Bronchial epithelial cell (primary cell): ENCODE results near the gene ERBB4. TPM values are rescaled to one million over a fixed set of nuclear protein-coding genes. Genes with fewer than 3 reads are reported as not detected.

Experiments
- DNase-seq: peaks from one replicate; pipeline ENCODE4 v3.0.0-alpha.2; 2010; ENCODE audit warnings: low read depth
- FAIRE-seq: peaks from 2 replicates; lab custom pipeline; 2011; peaks lifted over from hg19 to GRCh38; lab: Jason Lieb, UNC
- H3K27me3 ChIP-seq: 2 replicates; pipeline ENCODE4 v1.5.1; 2011; ENCODE audit warnings: low read length; ENCODE audit not compliant: control insufficient read depth, insufficient read depth
- H3K36me3 ChIP-seq: 2 replicates; pipeline ENCODE4 v1.5.1; 2011; ENCODE audit warnings: low read length; ENCODE audit not compliant: control insufficient read depth, insufficient read depth
- H3K4me3 ChIP-seq: 2 replicates; pipeline ENCODE4 v1.5.1; 2011; ENCODE audit warnings: mild to moderate bottlenecking, low read depth, low read length, control low read depth
- total RNA-seq: library from RNA; depleted of rRNA; stranded (reverse); fragments of >200 nt; gene quantifications from 2 replicates; pipeline ENCODE4 v1.2.1, GENCODE V29; 2014
- TF ChIP-seq, protein P1 (sequence below): IDR thresholded peaks from 2 replicates; pipeline ENCODE4 v1.5.1; 2011; ENCODE audit warnings: mild to moderate bottlenecking, moderate library complexity, low read length, control low read depth, inconsistent platforms; ENCODE audit not compliant: insufficient read depth, severe bottlenecking

ERBB4 gene
- total RNA-seq, 1 donor from 2014 or later: under 0.01 TPM

DNA sequence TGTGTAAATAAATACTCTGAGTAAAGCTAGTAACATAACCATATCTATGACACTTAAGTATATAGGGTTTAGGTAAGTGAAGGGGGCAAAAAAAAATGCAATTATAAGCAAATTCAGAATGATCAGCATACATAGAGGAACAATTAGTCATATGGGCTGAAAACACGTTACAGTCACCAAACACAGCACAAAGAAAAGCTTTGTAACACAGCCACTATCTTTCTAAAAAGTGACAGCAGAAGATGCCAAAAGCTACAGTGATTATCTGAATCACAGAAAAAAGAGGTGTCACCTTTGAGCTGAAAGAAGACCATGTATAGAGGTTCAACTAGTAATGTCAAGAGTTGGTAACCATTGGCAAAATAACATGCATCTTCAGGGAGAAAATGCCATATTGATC, 115.5 kb downstream of the ERBB4 start:
- TF ChIP-seq, protein P1, sequence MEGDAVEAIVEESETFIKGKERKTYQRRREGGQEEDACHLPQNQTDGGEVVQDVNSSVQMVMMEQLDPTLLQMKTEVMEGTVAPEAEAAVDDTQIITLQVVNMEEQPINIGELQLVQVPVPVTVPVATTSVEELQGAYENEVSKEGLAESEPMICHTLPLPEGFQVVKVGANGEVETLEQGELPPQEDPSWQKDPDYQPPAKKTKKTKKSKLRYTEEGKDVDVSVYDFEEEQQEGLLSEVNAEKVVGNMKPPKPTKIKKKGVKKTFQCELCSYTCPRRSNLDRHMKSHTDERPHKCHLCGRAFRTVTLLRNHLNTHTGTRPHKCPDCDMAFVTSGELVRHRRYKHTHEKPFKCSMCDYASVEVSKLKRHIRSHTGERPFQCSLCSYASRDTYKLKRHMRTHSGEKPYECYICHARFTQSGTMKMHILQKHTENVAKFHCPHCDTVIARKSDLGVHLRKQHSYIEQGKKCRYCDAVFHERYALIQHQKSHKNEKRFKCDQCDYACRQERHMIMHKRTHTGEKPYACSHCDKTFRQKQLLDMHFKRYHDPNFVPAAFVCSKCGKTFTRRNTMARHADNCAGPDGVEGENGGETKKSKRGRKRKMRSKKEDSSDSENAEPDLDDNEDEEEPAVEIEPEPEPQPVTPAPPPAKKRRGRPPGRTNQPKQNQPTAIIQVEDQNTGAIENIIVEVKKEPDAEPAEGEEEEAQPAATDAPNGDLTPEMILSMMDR: no peak
- no peak for DNase-seq

DNA sequence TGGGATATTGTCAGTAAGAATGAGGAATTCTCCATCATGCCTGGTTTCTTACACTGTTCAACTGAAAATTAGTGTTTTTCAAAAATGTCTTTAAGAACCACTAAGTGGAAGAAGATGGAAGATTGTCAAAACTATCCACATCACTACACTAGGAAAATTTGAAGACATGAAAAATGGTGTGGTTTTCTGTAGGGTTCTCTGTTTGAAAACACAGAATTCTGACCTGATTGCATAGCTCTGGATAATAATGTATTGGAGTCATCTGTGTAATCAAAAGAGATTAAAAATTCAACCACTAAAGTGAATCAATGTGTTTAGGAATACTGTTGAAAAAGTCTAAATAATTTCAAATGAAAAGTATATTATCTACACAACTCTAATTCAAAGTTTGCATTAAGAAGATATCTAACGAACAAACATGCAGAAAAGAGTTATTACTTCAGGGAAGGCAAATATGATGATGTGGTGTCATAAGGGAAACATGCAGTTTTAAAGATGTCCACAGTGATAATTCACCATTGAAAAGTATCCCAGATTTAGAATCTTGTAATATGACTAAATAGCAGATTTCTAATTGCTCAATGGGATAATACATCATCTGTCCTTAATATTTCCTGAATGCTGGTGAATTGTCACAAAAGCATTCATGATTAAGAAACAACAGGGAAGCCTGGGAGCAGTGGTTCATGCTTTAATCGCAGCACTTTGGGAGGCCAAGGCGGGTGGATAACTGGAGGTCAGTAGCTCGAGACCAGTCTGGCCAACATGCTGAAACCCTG, 116.9 kb downstream of the ERBB4 start:
- Histone ChIP-seq H3K4me3 (no peak overlapping the region), H3K36me3 (no peaks in the 10 kb centered on the region), H3K27me3 (no peaks in the 10 kb centered on the region)
- FAIRE-seq: no peak
- DNase-seq: peak; percentile 41
- TF ChIP-seq, protein P1: no peak

More for the DNA sequence above, 115.5 kb downstream of the ERBB4 start:
- H3K4me3 ChIP-seq: no peak overlapping the region
- H3K36me3 ChIP-seq: no peaks in the 10 kb centered on the region
- no peak for FAIRE-seq
- H3K27me3 ChIP-seq: no peaks in the 10 kb centered on the region

DNA sequence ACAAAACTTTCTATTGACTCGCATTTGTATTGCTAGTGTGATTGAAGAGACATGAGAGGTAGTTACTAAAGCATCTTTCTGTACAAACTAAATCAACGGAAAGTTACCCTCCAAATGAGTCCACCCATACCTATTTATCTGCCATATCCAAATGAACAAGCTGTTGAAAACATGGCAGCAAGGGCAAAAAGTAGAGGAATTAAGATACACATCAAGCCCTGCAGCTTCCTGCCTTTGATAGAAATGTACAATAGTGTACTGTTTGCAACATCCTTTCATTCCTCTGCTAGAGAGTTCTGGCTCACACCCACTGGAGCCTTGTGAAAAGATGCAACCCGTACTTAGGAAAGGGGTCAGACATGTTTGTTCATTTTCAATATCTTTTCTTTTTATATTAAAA, 122.5 kb downstream of the ERBB4 start:
- no peak overlapping the region for H3K4me3 ChIP-seq
- no peak for FAIRE-seq
- TF ChIP-seq, protein P1: no peak
- no peaks in the 10 kb centered on the region for H3K36me3 ChIP-seq
- no peak for DNase-seq
- H3K27me3 ChIP-seq: no peaks in the 10 kb centered on the region

DNA sequence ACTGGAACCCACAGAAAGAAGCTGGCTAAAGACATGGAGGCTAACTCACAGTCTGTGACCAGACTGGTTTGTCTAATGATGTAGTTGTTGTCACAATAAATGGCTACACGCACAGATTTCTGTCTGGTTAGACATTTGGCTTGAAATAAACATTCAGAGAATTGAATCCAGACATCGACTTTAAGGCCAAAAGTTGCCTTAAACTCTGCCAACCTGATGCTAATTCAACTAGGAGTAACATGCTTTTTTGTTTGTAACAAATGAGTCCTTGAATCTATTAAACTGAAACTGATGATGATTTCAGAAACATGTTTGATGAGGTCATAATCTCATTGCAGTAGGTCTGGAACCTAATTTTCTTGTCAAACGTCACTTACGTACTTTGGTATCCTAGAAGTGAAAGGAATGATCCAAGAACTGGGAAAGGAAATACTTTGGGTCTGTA, 123.8 kb downstream of the ERBB4 start:
- DNase-seq (no peak), FAIRE-seq (no peak)
- H3K4me3 ChIP-seq: no peak overlapping the region
- H3K27me3 ChIP-seq: no peaks in the 10 kb centered on the region
- H3K36me3 ChIP-seq: no peaks in the 10 kb centered on the region
- TF ChIP-seq, protein P1: no peak

DNA sequence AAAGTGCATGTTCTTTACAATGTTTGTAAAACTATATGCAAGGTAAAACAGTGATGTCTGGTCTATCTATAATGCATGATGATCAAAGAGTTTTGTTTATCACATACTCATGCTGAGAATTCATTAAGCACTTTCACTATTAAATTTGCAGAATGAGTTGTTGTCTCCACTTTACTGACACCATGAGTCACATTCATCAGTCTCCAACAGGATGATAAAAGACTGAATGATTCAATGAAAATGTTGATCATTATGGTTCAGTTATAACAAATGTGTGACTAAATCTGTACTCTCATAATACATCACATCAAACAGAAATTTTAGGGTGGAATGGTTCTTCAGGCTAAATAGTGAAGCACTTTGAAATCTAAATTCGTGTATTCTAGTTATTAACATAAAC, 129.0 kb downstream of the ERBB4 start:
- peak; percentile 55 for DNase-seq
- TF ChIP-seq, protein P1: no peak

More for the DNA sequence above, 129.0 kb downstream of the ERBB4 start:
- Histone ChIP-seq H3K36me3 (no peaks in the 10 kb centered on the region), H3K4me3 (no peak overlapping the region), H3K27me3 (no peaks in the 10 kb centered on the region)
- FAIRE-seq: no peak
